ENCODE measurements around the gene RTL9.

DNA sequence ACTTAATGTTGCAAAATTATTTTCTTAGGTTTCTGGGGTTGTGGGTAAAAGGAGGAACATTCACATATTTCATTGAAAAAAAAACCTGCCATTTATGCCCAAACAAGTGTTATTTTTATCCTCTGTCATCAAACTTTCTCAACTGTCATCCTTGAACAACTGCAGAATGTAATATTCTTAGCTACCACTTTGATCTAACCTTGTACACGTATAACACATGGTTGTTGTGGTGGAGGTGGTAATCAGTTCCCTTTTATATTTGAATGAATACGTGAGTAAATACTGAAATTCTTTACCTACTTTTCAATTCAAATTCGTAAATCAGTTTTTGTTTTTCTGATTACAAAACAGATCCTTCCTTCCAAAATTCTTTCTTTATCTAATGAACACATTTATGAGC is 37.0 kb upstream of the RTL9 start:
- TF ChIP-seq ZFP36 (IDR thresholded peaks at IDR 0.05; ENCODE audit: borderline replicate concordance, low read depth, low read length, partially characterized antibody) (no peak), ZNF451 (CRISPR knock-in tag; IDR thresholded peaks at IDR 0.05) (no peak), AHR (CRISPR knock-in tag; IDR thresholded peaks at IDR 0.05) (no peak), ZBTB7A (CRISPR knock-in tag; IDR thresholded peaks at IDR 0.05) (no peak), NPAS2 (CRISPR knock-in tag; IDR thresholded peaks at IDR 0.05; ENCODE audit: borderline replicate concordance) (no peak)

All from HepG2 (cell line).